Measurements from ENCODE around the gene ZER1.

- TF ChIP-seq CTCF (IDR thresholded peaks at IDR 0.05; ENCODE audit: poor library complexity, severe bottlenecking) (no peak), EP300 (conservative IDR thresholded peaks at IDR 0.05; ENCODE audit: poor library complexity, severe bottlenecking) (no peak), REST (IDR thresholded peaks at IDR 0.05; ENCODE audit: borderline replicate concordance) (no peak)
Observed at GRCh38 chr9:128819716-128820664, 48.3 kb upstream of the ZER1 start.

Data from neural cell (in vitro differentiated cells).